Measurements from ENCODE around the gene AGXT2.
A peak's percentile ranks its signal among the peaks of the same experiment; 100 is the strongest.
"Not testable (repeated sequence)": the region's sequence is repeated elsewhere in the genome, so short reads cannot be mapped to it uniquely, and the experiment has no call there.

AGXT2 gene

DNA sequence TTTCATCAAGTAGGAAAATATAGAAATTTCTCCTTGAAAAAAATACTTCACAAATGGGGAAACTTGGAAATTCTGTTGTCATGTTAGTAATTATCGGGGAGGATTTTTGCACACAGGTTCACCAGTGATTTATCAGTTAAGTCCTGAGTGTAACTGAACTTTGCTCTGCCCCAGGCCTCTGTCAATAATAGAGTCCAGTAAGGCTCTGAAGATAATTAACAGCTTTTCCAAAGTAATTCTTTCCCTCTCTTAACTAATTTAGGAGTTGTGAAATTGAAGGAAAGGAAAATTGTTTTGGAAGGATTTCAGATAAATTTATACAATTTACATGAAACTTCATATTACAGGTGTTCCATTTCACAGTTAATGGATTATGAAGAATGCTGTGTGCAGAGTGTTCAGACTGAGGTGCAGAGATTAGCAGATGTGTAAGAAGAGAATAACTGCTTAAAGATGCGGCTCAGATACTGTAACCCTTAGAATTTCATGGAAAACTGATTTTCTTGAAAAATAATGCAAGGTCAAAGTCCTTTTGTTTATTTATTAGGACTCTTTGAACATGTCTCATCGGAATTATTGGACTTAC is 2.9 kb upstream of the AGXT2 start:
- no peak for DNase-seq

GRCh38 chr5:35048910-35049309 is 1.2 kb upstream of the AGXT2 start:
- no peak for DNase-seq

- peak; percentile 92 for DNase-seq
These were observed 975 bp downstream of the AGXT2 start for GRCh38 chr5:35046774-35047173.

DNA sequence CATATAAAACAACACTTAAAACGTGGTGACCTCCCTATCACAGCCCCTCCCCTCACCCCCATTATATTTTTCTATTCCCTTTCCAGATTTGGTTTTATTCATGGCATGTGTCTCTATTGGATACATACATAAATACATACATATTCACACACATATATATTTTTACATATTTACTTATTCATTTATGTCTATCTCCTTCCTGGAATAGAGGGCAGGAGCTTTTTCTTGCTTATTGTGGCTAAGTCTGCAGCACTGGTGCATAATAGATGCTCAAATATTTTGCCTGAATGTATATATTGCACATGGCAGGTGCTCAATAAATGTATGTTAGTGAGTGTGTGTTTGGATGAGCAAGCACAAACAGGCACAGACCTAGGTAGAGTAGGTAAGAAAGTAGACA is 2.5 kb downstream of the AGXT2 start:
- DNase-seq, result no peak

GRCh38 chr5:35044649-35045048 is 3.1 kb downstream of the AGXT2 start:
- DNase-seq, result no peak

- DNase-seq, result no peak
These were observed 5.0 kb downstream of the AGXT2 start for GRCh38 chr5:35042781-35043180.

GRCh38 chr5:35041261-35041660 is 6.5 kb downstream of the AGXT2 start:
- no peak for DNase-seq

- DNase-seq, result no peak
These were observed 8.9 kb downstream of the AGXT2 start for GRCh38 chr5:35038891-35039290.

GRCh38 chr5:35036536-35036935 is 11.2 kb downstream of the AGXT2 start:
- DNase-seq, result no peak

DNA sequence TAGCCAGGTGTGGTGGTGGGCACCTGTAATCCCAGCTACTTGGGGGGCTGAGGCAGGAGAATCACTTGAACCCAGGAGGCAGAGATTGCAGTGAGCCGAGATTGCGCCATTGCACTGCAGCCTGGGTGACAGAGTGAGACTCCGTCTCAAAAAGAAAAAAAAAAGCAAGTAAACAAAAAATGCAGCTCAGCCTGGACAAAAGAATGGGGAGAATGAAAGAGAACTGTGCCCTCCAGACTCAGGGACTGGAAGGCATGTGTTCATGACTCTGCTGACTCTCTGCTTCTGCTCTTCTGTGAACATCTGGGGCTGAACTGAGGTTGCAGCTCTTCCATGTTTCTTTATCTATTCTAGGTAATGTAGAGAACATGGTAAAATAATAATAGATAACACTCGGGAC is 11.8 kb downstream of the AGXT2 start:
- not testable (repeated sequence) for DNase-seq

- no peak for DNase-seq
These were observed 12.5 kb downstream of the AGXT2 start for GRCh38 chr5:35035271-35035670.

DNA sequence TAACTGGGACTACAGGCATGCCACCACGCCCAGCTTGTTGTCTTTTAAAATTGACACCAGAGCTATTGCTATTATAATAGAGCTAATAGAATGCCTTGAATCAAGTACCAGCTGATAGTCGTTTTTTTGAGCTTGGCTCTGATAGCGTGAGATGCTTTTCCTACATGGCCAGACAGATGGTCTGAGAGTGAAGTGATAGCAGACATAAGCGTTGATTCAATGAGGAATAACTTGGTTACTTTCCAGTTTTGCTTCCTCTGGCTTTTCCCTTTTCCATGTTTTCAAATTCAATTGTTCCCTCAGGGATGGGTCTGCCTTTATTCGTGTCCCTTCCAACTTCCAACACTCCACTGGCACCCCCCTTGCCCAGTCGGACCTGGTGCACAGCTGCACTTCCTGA is 15.4 kb downstream of the AGXT2 start:
- DNase-seq, result no peak

DNA sequence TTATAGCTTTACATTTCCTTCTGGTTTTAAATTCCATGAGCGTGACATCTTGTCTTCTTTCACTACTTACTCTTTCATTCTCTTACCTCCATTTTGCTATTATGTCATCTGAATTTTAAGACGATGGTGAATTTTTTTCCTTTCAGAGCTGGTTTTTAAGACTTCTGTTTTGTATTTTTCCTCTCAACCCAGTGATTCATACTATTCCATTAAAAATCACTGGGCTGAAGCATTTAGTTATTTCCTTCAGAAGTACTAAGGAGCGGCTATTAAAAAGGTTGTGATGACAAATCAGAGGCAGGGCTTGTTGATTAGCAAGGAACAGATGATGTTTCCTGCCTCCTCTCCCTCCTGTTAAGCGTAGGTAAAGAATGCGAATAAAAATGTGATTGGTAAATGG is 16.5 kb downstream of the AGXT2 start:
- DNase-seq, result peak; percentile 58

- no peak for DNase-seq
These were observed 17.2 kb downstream of the AGXT2 start for GRCh38 chr5:35030426-35031100.

DNA sequence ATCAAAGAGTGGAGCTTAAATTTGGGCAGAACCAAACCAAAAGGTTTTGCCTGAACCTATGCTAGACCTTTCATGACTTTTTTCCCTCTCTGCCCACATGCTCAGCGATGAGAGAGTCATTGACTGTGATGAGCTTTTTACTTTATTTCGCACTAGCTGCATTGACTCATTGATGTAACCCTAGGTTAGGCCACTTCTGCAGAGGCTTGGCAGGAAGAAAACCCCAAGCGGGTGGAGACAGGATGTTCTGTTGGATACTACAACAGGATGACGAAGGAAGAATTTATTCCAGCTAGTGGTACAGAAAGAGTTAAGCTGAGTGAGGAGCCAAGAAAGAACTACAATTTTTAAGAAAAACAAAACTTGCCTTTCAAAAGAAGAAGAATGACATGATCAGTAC is 18.4 kb downstream of the AGXT2 start:
- DNase-seq, result peak; percentile 75

GRCh38 chr5:35026941-35027340 is 20.8 kb downstream of the AGXT2 start:
- no peak for DNase-seq

DNA sequence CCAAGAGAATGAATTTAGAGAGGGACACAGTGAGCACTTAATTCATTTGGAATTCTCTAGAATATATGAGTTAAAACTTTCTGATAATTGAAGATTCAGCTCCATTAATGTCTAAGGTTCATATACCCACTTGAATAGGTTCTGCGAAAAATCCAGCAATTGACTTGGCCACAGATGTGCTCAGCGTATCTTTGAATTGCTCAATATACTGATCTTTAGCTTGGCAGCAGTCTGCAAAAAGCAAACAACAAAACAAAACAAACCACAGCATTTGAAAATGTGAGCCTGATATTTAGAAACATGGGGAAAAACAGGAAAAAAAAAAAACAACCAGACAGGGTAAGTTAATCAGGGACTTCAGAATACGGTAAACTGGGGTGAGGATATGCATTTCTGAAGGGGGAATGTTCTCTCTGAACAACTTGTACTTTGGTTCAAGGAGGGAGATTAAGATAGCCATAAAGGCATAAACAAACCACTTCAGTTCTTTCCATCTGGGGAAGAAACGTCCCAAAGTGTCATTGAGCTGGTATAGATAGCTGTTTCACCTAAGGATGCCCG is 21.4 kb downstream of the AGXT2 start:
- DNase-seq, result no peak

DNA sequence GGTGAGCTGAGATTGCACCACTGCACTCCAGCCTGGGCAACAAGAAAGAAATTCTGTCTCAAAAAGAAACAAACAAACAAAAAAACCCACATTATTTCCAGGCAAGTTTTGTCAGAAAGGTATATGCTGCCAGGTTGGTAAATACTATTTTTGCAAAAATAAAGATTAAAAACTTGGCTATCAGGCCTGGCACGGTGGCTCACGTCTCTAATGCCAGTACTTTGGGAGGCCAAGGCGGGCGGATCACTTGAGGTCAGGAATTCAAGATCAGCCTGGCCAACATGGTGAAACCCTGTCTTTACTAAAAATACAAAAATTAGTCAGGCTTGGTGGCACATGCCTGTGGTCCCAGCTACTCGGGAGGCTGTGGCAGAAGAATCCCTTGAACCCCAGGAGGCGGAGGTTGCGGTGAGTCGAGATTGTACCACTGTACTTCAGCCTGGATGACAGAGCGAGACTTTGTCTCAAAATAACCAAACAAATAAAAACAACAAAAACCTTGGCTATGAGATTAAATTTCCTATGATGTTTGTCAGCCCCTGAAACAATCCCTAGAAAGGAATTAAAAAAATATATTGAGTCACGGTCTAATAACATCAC is 22.7 kb downstream of the AGXT2 start:
- no peak for DNase-seq

GRCh38 chr5:35023391-35024178 is 24.2 kb downstream of the AGXT2 start:
- no peak for DNase-seq

DNA sequence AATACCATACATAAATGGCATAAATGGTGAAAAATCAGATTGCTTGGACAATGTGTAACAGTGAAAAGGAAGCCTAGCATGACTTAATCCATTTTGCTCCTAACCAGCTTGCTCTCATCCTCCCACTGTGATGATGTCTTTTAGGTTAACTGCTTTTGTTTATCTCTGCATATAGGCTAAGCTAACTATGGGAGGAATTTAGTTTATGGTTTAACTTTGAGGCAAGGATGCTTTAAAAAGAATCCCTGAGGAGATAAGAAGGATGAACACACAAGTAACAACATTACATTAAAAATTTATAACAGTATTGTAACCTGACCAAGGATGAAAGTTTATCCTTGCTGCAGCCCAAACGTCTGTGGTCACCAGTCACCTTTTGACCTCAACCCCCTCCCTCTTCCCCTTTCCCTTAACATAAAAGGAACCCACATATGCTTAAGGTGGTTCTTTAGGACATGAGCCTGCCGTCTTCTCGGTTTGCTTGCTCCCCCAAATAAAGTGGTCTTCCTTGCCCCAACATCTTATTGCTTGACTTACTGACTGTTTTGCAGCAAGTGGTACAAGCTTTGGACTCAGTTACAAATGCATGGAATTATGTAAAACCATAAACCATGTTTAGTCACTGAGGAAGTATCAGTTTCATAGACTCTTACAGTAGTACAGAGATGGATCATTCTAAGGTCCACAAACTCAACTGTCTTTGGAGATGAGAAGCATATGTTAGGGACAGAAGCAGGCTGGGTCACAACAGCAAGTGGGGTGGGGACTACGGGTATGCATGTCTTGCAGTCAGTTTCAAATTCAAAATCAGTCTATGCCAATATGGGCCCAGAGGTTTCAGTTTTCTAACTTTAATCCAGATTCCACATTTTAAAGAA is 31.3 kb downstream of the AGXT2 start:
- DNase-seq, result no peak

- no peak for DNase-seq
These were observed 32.7 kb downstream of the AGXT2 start for GRCh38 chr5:35015063-35015462.

DNA sequence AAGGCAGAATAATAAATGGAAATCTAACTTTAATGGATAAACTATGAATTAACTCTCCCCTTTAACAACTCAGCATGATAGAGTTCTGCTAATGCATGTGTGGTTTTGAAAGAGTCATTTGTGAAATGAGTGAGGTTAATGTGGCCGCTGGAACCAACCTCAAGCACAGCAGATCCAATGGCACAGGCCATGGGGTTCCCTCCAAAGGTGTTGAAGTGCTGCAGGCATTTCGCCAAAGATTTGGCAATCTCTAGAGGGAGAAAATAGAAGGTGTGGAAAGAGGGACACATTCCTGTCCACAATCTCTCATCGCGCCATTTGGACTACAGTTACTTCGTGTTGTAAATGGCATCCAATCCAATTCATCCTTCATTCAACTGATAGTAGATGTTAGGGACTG is 35.0 kb downstream of the AGXT2 start:
- DNase-seq, result no peak

Measured in fibroblast of skin of right quadriceps (primary cell).